ENCODE measurements around the gene MYH14.

DNA sequence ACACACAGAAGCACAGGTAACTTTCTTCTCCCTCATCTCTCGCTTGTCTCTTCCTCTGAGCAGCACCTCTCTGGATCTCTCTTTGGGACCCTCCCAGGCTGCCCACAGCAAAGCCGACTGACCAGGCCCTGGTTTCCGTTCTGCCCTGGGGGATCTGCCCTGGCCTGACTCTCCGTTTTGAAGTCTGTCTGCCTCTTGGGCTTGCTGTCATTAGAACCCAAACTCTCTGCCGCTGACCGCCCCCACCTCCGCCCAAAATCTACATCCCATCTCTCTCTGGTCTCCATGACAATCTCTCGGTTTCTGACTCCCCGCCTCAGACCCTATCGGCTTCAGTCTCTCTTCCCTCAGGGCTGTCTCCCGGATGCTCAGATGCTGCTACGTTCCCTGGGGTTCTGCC, 118.8 kb downstream of the MYH14 start:
- TF ChIP-seq POLR2AphosphoS5 (IDR thresholded peaks at IDR 0.05; ENCODE audit: low read depth, low read length) (no peak), TAF1 (IDR thresholded peaks at IDR 0.05; ENCODE audit: borderline replicate concordance, low read depth, low read length) (no peak)
- TF ChIP-seq, protein P1, sequence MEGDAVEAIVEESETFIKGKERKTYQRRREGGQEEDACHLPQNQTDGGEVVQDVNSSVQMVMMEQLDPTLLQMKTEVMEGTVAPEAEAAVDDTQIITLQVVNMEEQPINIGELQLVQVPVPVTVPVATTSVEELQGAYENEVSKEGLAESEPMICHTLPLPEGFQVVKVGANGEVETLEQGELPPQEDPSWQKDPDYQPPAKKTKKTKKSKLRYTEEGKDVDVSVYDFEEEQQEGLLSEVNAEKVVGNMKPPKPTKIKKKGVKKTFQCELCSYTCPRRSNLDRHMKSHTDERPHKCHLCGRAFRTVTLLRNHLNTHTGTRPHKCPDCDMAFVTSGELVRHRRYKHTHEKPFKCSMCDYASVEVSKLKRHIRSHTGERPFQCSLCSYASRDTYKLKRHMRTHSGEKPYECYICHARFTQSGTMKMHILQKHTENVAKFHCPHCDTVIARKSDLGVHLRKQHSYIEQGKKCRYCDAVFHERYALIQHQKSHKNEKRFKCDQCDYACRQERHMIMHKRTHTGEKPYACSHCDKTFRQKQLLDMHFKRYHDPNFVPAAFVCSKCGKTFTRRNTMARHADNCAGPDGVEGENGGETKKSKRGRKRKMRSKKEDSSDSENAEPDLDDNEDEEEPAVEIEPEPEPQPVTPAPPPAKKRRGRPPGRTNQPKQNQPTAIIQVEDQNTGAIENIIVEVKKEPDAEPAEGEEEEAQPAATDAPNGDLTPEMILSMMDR (IDR thresholded peaks at IDR 0.05), result no peak

All from SK-N-SH (cell line).